CD1c-positive myeloid dendritic cell (primary cell): ENCODE data around the gene MMP17.
A peak's percentile ranks its signal among the peaks of the same experiment; 100 is the strongest.

Experiments
- DNase-seq: peaks from one replicate; pipeline ENCODE4 v3.0.0-alpha.2; 2016; ENCODE audit errors: extremely low spot score

Gene MMP17

GRCh38 chr12:131848753-131849152 is 20.6 kb downstream of the MMP17 start:
- DNase-seq: no peak

DNA sequence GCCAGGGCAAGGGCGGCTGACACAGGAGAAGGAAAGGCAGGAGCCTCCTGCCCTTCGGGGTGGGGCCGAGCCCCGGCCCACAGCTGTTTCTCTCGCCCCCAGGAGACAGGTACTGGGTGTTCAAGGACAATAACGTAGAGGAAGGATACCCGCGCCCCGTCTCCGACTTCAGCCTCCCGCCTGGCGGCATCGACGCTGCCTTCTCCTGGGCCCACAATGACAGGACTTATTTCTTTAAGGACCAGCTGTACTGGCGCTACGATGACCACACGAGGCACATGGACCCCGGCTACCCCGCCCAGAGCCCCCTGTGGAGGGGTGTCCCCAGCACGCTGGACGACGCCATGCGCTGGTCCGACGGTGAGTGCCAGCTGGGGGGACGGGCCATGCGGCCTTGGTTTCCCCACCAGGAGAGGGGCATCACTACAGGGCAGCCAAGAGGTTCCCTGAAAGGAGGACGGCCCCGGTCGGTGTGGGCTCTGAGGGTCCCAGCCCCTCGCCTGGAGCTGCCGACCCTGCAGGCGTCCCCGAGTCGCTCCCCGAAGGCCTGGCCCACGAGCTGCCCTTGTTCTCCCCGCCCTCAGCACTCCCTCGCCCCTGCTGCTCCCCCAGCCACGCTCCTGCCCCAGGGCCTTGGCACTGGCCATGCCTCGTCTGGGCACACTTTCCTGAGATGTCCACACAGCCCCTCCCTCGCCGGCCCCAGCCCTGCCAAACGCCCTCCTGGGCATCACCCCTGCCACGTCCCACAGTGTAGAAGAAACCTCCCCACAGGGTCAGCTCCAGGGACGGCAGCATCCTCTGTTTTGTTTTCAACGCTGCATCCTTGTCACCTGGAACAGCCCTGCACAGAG is 21.7 kb downstream of the MMP17 start:
- no peak for DNase-seq

GRCh38 chr12:131850856-131851559 is 22.8 kb downstream of the MMP17 start:
- peak; percentile 49 for DNase-seq

- DNase-seq: no peak
These were observed 23.8 kb downstream of the MMP17 start for GRCh38 chr12:131851741-131852550.

DNA sequence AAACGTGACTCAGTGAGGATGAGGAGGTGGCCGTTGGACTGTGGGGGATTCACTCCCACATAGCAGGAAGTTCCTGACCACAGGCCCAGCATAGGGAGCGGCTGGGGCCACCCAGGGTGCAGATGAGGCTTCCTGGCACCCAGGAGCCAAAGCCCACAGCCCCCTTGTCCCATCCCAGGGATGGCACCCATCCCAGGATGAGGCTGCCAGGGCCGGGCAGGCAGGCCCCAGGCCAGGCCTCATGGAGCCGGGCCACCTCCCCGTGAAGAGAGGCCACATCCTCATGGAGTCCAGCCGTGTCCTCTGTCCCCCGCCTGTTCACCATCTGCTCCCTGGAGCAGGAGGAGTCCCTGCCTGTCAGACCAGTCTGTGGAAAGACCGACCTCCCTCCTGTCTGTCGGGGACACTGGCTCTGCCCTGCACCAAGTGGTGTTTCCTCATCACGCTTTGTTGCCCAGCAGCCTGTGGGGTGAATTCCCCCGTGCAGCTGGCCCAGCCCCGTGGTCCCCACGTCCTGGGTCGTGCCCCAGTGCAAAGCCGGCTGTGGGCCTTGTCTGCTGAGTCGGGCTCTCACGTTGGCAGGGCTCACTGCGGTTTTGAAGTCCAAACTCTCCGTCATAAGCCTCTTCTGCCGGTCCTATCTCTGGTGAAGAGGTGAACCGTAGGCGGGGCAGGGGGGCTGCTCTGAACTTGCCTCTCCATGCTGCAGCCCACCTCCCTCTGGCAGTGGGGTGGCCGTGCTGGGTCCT is 24.5 kb downstream of the MMP17 start:
- peak; percentile 9 for DNase-seq

- no peak for DNase-seq
These were observed 25.9 kb downstream of the MMP17 start for GRCh38 chr12:131853832-131854797.

GRCh38 chr12:131854861-131855476 is 26.8 kb downstream of the MMP17 start:
- no peak for DNase-seq

GRCh38 chr12:131855521-131856142 is 27.4 kb downstream of the MMP17 start:
- no peak for DNase-seq

- DNase-seq: no peak
These were observed 28.3 kb downstream of the MMP17 start for GRCh38 chr12:131856366-131857097.

DNA sequence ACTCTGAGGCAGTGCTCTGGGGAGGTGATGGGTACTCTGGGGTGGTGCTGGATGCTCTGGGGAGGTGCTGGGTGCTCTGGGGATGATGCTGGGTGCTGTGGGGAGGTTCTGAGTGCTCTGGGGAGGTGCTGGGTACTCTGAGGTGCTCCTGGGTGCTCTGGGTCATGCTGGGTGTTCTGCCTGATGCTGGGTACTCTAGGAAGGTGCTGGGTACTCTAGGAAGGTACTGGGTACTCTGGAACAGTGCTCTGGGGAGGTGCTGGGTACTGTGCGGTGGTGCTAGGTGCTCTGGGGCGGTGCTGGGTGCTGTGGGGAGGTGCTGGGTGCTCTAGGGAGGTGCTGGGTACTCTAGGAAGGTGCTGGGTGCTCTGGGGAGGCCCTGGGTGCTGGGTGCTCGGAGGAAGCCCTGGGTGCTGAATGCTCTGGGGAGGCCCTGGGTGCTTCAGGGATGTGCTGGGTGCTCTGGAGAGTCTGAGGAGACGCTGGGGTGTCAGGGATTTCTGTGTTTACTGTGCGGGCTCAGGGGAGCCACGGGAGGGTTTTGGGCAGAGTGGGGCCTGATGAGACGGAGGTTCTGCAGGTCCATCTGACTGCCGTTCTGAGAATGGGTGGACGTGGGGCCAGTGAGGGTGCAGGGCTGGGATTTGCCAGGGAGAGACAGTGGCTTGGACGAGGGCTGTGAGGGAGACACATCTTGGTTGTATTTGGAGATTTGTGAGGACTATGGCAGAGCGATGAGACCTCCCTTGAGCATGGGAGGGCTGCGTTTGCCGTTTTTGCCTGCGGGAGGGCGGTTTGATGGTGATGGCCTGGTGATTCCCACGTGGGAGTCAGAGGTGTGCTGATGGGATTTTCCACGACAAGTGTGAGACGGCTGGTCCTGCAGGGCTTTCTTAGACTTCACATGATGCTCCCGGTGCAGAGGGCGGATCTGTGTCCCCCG is 30.0 kb downstream of the MMP17 start:
- DNase-seq: no peak

GRCh38 chr12:131860472-131861260 is 32.5 kb downstream of the MMP17 start:
- peak; percentile 60 for DNase-seq

- DNase-seq: no peak
These were observed 33.3 kb downstream of the MMP17 start for GRCh38 chr12:131861261-131862083.

- DNase-seq: no peak
These were observed 33.9 kb downstream of the MMP17 start for GRCh38 chr12:131862084-131862441.

DNA sequence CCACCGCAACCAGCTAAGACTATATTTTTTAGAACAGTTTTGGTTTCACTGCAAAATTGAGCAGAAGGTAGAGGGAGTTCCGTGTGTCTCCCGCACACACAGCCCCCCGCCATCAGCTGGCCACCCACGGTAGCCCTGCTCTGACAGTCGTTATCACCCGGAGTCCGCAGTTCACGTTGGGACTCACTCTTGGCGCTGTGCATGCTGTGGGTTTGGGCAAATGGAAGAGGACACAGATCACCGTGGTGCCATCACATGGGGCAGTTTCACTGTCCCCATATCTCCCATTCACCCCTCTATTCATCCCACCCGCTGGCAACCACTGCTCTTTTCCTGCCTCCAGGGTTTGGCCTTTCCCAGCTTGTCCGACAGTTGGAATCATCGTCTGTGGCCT is 34.4 kb downstream of the MMP17 start:
- DNase-seq: no peak

GRCh38 chr12:131862994-131863710 is 35.0 kb downstream of the MMP17 start:
- DNase-seq: peak; percentile 64
